ENCODE data around the gene TRIOBP. TPM values are rescaled to one million over a fixed set of nuclear protein-coding genes. Genes with fewer than 3 reads are reported as not detected.

TRIOBP gene
- total RNA-seq, 4 donors from 2014 or later, result 58.6 to 71.6 (median 64.3) TPM

GRCh38 chr22:37816543-37817180 lies 119.8 kb downstream of the TRIOBP start:
- no peak overlapping the region for H3K27ac ChIP-seq
- no peak for TF ChIP-seq CTCF (IDR thresholded peaks at IDR 0.05)
- TF ChIP-seq POLR2A (IDR thresholded peaks at IDR 0.05), result no peak
- no peak for TF ChIP-seq POLR2AphosphoS5 (IDR thresholded peaks at IDR 0.05)
- no peak for TF ChIP-seq EP300 (IDR thresholded peaks at IDR 0.05)
- peaks cover 20% of the 10 kb centered on the region for H3K4me1 ChIP-seq
- H3K9me3 ChIP-seq, result no peaks in the 10 kb centered on the region
- H3K27me3 ChIP-seq, result peaks cover 12% of the 10 kb centered on the region
- 95% methylated on average over 23 of the region's 23 CpGs for WGBS
- DNase-seq (ENCODE audit: low spot score in 2 of 2), result no peak
- no peak overlapping the region for H3K4me3 ChIP-seq
- H3K36me3 ChIP-seq, result peaks cover 21% of the 10 kb centered on the region

DNA sequence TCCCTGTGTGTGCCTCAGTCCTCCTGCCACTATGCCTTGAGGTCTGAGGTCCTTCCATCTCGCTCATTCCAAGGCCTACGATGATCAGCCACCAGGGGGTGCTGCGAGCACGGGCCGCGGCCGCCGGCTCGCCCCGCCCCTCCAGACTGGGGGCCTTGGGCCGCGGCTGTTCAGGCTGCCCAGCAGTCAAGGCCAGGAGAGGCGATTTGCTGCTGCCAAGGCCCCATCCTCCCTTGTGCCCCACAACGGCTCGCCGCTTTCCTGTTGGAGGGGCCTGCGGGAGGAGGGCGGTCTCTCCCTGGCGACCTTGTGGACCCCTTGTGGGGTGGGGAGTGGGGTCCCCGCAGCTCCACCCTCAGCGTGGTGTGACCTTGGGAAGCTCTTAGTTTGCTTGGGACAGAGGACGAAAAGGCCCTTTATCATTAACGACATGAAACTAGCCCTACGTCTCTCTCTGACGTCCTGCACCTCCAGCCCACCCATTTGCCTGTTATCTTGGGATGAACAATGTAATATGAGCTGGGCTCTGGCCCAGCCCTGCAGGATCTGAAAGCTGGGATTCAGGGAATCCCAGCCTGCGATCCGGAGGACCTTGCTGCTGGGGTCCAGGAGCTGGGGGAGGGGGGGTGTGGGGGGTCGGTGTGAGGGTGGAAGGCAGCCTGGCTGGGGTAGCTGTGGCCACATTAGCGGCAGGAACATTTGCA lies 121.0 kb downstream of the TRIOBP start:
- peak; percentile 84 to 89 for DNase-seq (ENCODE audit: low spot score in 2 of 2)
- Histone ChIP-seq H3K36me3 (peaks cover 20% of the 10 kb centered on the region), H3K27me3 (peaks cover 22% of the 10 kb centered on the region), H3K4me3 (peak overlapping the region; percentile 49), H3K4me1 (peaks cover 20% of the 10 kb centered on the region), H3K9me3 (no peaks in the 10 kb centered on the region), H3K27ac (no peak overlapping the region)
- no peak for TF ChIP-seq POLR2AphosphoS5 (IDR thresholded peaks at IDR 0.05)
- peak; percentile 89 to 96 for TF ChIP-seq CTCF (IDR thresholded peaks at IDR 0.05)
- 0% methylated on average over 4 of the region's 29 CpGs for WGBS

DNA sequence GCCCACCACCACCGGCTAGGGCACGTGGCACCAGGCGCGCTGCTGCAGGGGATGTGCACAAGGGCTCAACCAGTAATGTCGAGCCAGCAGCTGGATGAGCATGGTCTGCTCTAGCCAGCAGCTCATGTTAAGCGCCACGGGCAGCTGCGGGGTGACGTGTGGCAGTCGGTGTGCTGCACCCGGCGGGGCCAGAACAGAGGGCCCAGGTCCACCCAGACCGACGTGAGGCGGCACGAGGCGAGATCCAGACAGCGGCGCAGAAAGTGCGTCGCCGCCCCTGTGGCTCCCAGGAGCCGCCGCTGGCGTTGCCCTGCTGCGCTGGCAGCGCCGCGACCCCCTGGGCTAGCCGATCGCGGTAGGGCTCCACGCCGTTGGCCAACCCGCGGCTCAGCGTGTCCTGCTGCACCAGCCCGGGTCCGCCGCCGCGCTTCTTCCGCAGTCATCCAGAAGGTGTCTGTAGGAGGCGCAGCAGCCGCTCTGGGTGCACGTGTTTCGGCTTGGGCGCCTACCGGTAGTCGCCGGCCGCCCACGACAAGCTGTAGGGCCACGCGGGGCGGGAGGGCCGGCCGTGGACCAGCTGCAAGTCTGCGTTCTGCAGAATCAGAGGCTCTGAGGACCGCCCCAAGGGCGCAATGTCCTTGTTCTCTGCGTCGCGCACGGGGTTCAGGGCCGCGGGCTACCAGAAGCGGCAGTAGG lies 121.7 kb downstream of the TRIOBP start:
- Histone ChIP-seq H3K4me3 (peak overlapping the region; percentile 49), H3K4me1 (peaks cover 20% of the 10 kb centered on the region), H3K36me3 (peaks cover 13% of the 10 kb centered on the region), H3K27me3 (peaks cover 29% of the 10 kb centered on the region), H3K9me3 (no peaks in the 10 kb centered on the region), H3K27ac (no peak overlapping the region)
- TF ChIP-seq CTCF (IDR thresholded peaks at IDR 0.05), result peak; percentile 7 to 52
- no peak for TF ChIP-seq EP300 (IDR thresholded peaks at IDR 0.05)
- DNase-seq (ENCODE audit: low spot score in 2 of 2), result no peak
- 4% methylated on average over 8 of the region's 68 CpGs for WGBS

DNA sequence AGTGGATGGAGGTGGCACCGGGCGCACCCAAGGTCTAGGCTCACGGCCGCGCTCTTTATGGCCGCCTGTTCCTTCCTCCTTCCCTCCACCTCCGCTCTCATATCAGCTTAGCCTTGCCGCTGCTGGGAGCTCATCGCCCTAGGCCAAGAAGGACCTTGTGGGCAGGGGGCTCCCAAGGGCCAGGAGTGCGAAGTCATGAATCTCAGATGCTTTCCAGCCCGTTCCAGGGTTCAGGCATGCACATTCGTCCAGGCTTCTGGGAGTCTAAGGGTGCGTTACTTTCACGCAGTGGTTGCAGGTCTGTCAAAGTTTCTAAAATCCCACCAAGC lies 122.2 kb downstream of the TRIOBP start:
- H3K27me3 ChIP-seq, result peaks cover 34% of the 10 kb centered on the region
- H3K9me3 ChIP-seq, result no peaks in the 10 kb centered on the region
- H3K4me1 ChIP-seq, result peaks cover 20% of the 10 kb centered on the region
- H3K4me3 ChIP-seq, result peak overlapping the region; percentile 49
- 32% methylated on average over 4 of the region's 14 CpGs for whole genome bisulfite sequencing
- peaks cover 10% of the 10 kb centered on the region for H3K36me3 ChIP-seq
- H3K27ac ChIP-seq, result no peak overlapping the region
- TF ChIP-seq CTCF (IDR thresholded peaks at IDR 0.05), result no peak
- TF ChIP-seq POLR2AphosphoS5 (IDR thresholded peaks at IDR 0.05), result no peak
- no peak for TF ChIP-seq EP300 (IDR thresholded peaks at IDR 0.05)
- TF ChIP-seq POLR2A (IDR thresholded peaks at IDR 0.05), result no peak
- no peak for DNase-seq (ENCODE audit: low spot score in 2 of 2)

DNA sequence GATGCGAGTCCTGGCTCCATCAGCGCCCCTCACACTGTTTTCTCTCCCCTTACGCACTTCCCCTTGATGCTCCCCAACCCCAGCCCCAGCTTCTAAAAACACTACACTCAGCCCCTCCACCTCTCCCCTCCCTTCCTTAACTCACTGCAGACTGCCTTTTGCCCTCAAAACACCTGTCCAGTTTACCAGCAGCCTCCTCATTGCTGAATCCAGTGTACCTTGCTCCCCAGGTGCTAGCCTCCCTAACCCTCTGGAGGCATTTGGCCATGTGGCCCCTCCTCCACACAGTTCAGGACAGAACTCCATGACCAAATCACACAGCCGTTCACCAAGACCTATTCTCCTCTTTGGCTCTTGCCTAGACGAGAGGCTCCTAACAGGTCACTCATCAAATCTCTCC lies 123.5 kb downstream of the TRIOBP start:
- H3K27me3 ChIP-seq, result peaks cover 41% of the 10 kb centered on the region
- H3K36me3 ChIP-seq, result no peaks in the 10 kb centered on the region
- H3K4me1 ChIP-seq, result peaks cover 31% of the 10 kb centered on the region
- WGBS, result 92% methylated on average over 5 of the region's 5 CpGs
- TF ChIP-seq CTCF (IDR thresholded peaks at IDR 0.05) (no peak), POLR2AphosphoS5 (IDR thresholded peaks at IDR 0.05) (no peak), EP300 (IDR thresholded peaks at IDR 0.05) (no peak), POLR2A (IDR thresholded peaks at IDR 0.05) (no peak)
- H3K9me3 ChIP-seq, result no peaks in the 10 kb centered on the region
- no peak for DNase-seq (ENCODE audit: low spot score in 2 of 2)
- H3K4me3 ChIP-seq, result no peak overlapping the region
- H3K27ac ChIP-seq, result no peak overlapping the region

All from suprapubic skin (tissue), 4 donors.